Activated CD4-positive, alpha-beta T cell treated with anti-CD3 and anti-CD28 coated beads, Interleukin-2, amount 10 ng/mL, durations not matched to agents 24 days and 14 days (primary cell): Measurements from ENCODE around the gene ITM2C. TPM values are rescaled to one million over a fixed set of nuclear protein-coding genes. Genes with fewer than 3 reads are reported as not detected.
A peak's percentile ranks its signal among the peaks of the same experiment; 100 is the strongest.

ENCODE experiments used
- DNase-seq: peaks from one replicate; pipeline ENCODE4 v3.0.0; 2022
- H3K27ac Mint-ChIP-seq: one replicate; pipeline ENCODE4 v1.8.0; 2022; ENCODE audit warnings: mild to moderate bottlenecking, mixed read lengths
- H3K27me3 Mint-ChIP-seq: one replicate; pipeline ENCODE4 v1.8.0; 2022; ENCODE audit warnings: mixed read lengths
- H3K36me3 Mint-ChIP-seq: one replicate; pipeline ENCODE4 v1.8.0; 2022; ENCODE audit warnings: low read depth, mild to moderate bottlenecking, mixed read lengths
- H3K4me1 Mint-ChIP-seq: one replicate; pipeline ENCODE4 v1.8.0; 2021; ENCODE audit warnings: mixed read lengths
- H3K4me3 Mint-ChIP-seq: one replicate; pipeline ENCODE4 v1.8.0; 2022; ENCODE audit warnings: mild to moderate bottlenecking, moderate library complexity, mixed read lengths
- H3K9me3 Mint-ChIP-seq: one replicate; pipeline ENCODE4 v1.8.0; 2021; ENCODE audit warnings: mixed read lengths
- intact Hi-C: fragments of 100-400 bp; cut with micrococcal nuclease; formaldehyde crosslinking; loops from one replicate; pipeline ENCODE4 v1.15.1; 2023
- total RNA-seq: library from RNA; stranded (reverse); gene quantifications from 2 replicates; pipeline ENCODE4 v1.2.3, GENCODE V29; 2022

Gene ITM2C
- total RNA-seq, 1 donor from 2014 or later, result 8.3 TPM

DNA sequence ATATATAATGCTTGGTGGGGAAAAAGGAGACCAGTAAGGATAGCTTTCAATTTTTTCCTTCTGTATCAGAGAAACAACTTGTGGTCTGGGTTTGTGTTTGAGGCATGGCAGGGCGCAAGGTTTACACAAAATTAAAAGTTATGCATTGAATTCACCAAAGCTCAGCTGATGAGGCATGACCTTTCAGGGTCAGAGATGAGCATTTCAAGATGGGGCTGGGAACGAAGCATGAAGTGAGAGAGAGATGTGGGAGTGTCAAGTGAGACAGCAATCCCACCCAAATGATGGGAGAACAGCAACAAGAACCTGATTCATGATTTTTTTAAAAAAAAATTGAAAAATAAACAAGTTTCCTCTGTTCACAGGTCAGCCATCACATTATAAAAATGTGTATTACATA lies 55.4 kb downstream of the ITM2C start:
- Mint-ChIP-seq H3K9me3 (no peaks in the 10 kb centered on the region), H3K4me1 (peaks cover 38% of the 10 kb centered on the region), H3K4me3 (peak overlapping the region; percentile 50), H3K27ac (peak overlapping the region; percentile 46), H3K27me3 (peaks cover 39% of the 10 kb centered on the region), H3K36me3 (no peaks in the 10 kb centered on the region)
- no peak for DNase-seq
- intact Hi-C loops, result no loop called here

- no peak overlapping the region for H3K27ac Mint-ChIP-seq
Observed at GRCh38 chr2:230921806-230922595, 57.3 kb downstream of the ITM2C start.

GRCh38 chr2:230922951-230923717 lies 58.4 kb downstream of the ITM2C start:
- H3K9me3 Mint-ChIP-seq, result no peaks in the 10 kb centered on the region
- peaks cover 46% of the 10 kb centered on the region for H3K4me1 Mint-ChIP-seq
- peak overlapping the region; percentile 2 for H3K27ac Mint-ChIP-seq
- intact Hi-C loops, result no loop called here
- peaks cover 23% of the 10 kb centered on the region for H3K27me3 Mint-ChIP-seq
- H3K4me3 Mint-ChIP-seq, result no peak overlapping the region
- no peak for DNase-seq
- no peaks in the 10 kb centered on the region for H3K36me3 Mint-ChIP-seq

More at GRCh38 chr2:230921806-230922595, 57.3 kb downstream of the ITM2C start:
- intact Hi-C loops, result no loop called here
- DNase-seq, result no peak
- Mint-ChIP-seq H3K36me3 (no peaks in the 10 kb centered on the region), H3K27me3 (peaks cover 29% of the 10 kb centered on the region), H3K9me3 (no peaks in the 10 kb centered on the region), H3K4me1 (peaks cover 42% of the 10 kb centered on the region), H3K4me3 (no peak overlapping the region)

- no peak for DNase-seq
- intact Hi-C loops, result loop anchor here (1.0 kb wide), 2 partner anchors 19 to 60 kb away; no protein-coding TSS in a partner anchor
- no peaks in the 10 kb centered on the region for H3K9me3 Mint-ChIP-seq
- H3K27ac Mint-ChIP-seq, result peak overlapping the region; percentile 82
- peak overlapping the region; percentile 66 for H3K4me3 Mint-ChIP-seq
- H3K4me1 Mint-ChIP-seq, result peaks cover 45% of the 10 kb centered on the region
- peaks cover 22% of the 10 kb centered on the region for H3K27me3 Mint-ChIP-seq
- no peaks in the 10 kb centered on the region for H3K36me3 Mint-ChIP-seq
Observed at GRCh38 chr2:230924092-230924469, 59.3 kb downstream of the ITM2C start.

DNA sequence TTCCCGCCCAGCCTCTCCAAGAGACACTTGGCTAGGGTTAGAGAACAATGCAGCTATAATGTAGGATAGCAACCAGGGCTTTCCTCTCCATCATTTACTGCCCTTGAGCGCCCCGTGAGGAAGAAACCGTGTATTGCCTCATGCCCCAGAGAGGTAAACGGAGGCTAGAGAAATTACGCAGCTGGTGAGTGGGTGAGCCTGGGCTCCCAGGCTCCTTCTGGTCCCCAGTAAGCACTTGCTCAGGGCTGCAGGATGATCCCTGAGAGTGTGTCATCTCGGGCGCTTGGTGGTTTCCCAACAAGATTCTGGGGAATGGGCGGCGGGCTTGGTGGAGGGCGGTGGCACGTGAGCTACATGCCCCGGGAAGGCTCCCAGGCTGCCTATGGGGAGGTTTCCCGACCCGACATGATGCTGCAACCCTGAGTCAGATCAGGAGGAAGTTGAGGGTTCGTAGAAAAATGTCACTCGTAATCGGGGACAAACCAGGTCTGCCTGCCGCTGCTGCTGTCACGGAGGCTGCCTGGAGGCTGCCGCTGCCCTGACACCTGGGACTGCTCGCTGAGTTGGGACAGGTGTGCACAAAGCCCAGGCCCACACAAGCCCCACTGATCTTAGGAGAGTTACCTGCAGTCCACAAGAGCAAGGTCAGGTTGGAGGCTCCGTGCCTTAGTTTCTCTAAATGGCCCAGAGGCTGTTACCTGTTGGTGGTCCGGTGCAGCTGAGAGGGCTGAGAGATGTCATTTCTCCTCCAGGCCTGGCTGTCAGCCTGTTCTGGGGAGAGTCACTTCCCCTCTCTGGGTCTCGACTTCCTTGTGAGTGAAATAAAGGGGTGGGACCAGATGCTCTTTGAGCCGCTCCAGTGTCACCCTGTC lies 60.0 kb downstream of the ITM2C start, which contains the start of gene GPR55:
TSS of gene GPR55 (minus strand) at position 773 of the 872 bp plus-strand sequence. CDS start 14,280 bp downstream, outside the sequence.
- peaks cover 24% of the 10 kb centered on the region for H3K27me3 Mint-ChIP-seq
- H3K4me1 Mint-ChIP-seq, result peaks cover 42% of the 10 kb centered on the region
- H3K27ac Mint-ChIP-seq, result peak within 1 kb of the TSS; percentile 82
- DNase-seq, result peak; percentile 76
- intact Hi-C loops, result loop anchor here (1.0 kb wide), 2 partner anchors 19 to 60 kb away; no protein-coding TSS in a partner anchor
- peak within 1 kb of the TSS; percentile 66 for H3K4me3 Mint-ChIP-seq
- no peaks in the 10 kb centered on the region for H3K9me3 Mint-ChIP-seq
- H3K36me3 Mint-ChIP-seq, result no peaks in the 10 kb centered on the region

GRCh38 chr2:230925443-230925878 lies 60.7 kb downstream of the ITM2C start:
- H3K36me3 Mint-ChIP-seq, result no peaks in the 10 kb centered on the region
- peak; percentile 65 for DNase-seq
- intact Hi-C loops, result no loop called here
- H3K9me3 Mint-ChIP-seq, result no peaks in the 10 kb centered on the region
- H3K27me3 Mint-ChIP-seq, result peaks cover 26% of the 10 kb centered on the region
- H3K4me1 Mint-ChIP-seq, result peaks cover 38% of the 10 kb centered on the region
- peak overlapping the region; percentile 66 for H3K4me3 Mint-ChIP-seq
- H3K27ac Mint-ChIP-seq, result peak overlapping the region; percentile 82

DNA sequence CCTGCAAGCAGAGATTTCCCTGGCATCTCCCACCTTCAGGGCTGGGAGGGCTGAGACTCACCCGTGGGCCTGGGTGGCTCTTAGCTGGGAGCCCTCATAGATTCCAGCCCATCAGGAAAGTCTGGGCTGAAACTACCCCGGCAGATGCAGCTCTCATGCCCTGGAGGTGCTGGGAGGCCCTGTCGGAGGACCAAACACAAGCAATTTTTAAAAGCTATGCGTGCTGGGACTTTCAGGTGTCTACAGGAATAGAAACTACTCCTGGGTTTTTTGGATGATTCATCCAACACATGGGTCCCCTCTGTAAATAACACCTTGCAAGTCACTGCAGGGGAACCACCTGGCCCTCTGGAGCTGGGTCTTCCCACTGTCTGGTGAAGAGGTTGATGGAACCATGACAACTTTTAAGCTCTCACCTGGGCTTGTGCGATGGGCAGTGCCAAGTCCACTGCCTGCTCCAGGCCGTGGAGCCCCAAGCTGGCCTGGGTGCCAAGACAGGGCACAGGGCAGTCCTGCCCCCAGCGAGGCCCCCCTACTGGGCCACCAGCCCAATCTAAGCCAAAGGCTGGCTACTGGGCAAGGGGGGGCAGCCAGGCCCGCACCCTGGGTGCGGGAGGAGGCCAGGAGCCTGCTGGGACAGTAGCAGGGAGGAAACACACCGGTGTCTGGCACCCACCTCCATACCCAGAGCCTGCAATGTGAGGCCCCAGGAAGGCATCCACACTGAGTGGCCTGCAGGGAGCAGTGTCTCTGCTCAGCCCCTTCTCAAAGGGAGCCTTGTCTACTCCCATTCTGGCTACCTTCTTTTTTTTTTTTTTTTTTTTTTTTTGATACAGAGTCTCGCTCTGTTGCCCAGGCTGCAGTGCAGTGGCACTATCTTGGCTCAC lies 61.4 kb downstream of the ITM2C start:
- H3K9me3 Mint-ChIP-seq, result no peaks in the 10 kb centered on the region
- peak overlapping the region; percentile 82 for H3K27ac Mint-ChIP-seq
- DNase-seq, result peak; percentile 71
- no peaks in the 10 kb centered on the region for H3K36me3 Mint-ChIP-seq
- peaks cover 35% of the 10 kb centered on the region for H3K4me1 Mint-ChIP-seq
- intact Hi-C loops, result loop anchor here (1.0 kb wide), 3 partner anchors 18 to 48 kb away; no protein-coding TSS in a partner anchor
- H3K27me3 Mint-ChIP-seq, result peaks cover 26% of the 10 kb centered on the region
- H3K4me3 Mint-ChIP-seq, result peak overlapping the region; percentile 66

DNA sequence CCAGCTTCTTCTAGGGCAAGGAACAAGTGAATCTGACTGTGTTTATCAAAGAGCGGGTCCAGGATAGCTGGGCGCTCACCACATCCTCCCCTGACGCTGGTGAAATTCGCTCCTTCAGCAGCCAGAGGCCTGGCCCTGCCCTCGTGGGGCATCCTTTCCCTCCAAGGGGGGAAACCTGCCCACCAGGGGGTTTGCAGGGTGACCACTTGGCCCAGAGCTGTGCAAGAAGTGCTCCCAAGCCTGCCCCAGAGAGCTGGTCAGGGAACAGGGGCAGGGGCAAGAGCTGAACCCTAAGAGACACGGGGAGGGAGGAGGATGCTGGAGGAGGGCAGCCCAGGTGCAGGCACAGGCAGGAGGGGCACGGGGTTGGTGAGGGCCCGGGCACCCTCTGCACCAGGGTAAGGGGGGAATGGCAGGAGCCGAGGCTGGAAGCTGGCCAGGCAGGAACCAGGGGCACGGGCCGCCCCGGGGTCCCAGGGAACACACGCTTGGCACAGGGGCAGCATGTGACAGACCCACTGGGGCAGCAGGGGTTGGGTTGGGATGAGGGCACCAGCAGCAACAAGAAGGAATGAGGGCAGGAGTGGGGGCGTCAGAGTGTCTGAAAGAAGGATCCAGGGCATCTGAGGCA lies 63.1 kb downstream of the ITM2C start:
- H3K4me1 Mint-ChIP-seq, result peaks cover 36% of the 10 kb centered on the region
- H3K27ac Mint-ChIP-seq, result no peak overlapping the region
- no peak for DNase-seq
- H3K4me3 Mint-ChIP-seq, result no peak overlapping the region
- peaks cover 31% of the 10 kb centered on the region for H3K27me3 Mint-ChIP-seq
- no peaks in the 10 kb centered on the region for H3K9me3 Mint-ChIP-seq
- intact Hi-C loops, result no loop called here
- H3K36me3 Mint-ChIP-seq, result no peaks in the 10 kb centered on the region

Other genes with a start within 250 kb of the ITM2C start
- 166 and 168 TPM in 2 replicates for gene CAB39, start 152.1 kb upstream of the ITM2C start, total RNA-seq
- 0.23 and 0.38 TPM in 2 replicates for gene GPR55, start 60.3 kb downstream of the ITM2C start, total RNA-seq
- gene SPATA3, start 131.2 kb downstream of the ITM2C start, total RNA-seq, result not detected in 2 replicates
- 0.63 and 0.66 TPM in 2 replicates for gene C2orf72, start 172.6 kb downstream of the ITM2C start, total RNA-seq
- 200 and 203 TPM in 2 replicates for gene PSMD1, start 191.9 kb downstream of the ITM2C start, total RNA-seq